HUDEP-2 (cell line): Measurements from ENCODE around the gene FAU.

Experiments
- DNase-seq, 76 experiments: peaks; one replicate each; lab custom pipeline; 2025; ENCODE audit not compliant: unreplicated experiment in 76 of 76; lab: John Stamatoyannopoulos, UW

Gene FAU

GRCh38 chr11:65083834-65084597, 37.9 kb downstream of the FAU start, which contains the start of the genes CDCA5 and ZFPL1:
TSS of gene CDCA5 (minus strand) at chr11:65084040. CDS start at chr11:65083978, 62 bp downstream.
TSS of gene ZFPL1 (plus strand) at chr11:65084222. CDS start at chr11:65084699, 477 bp downstream.
- peak in 74 of 76 experiments; percentile 46 to 96 (median 88) for DNase-seq

- no peak for DNase-seq
Measured at GRCh38 chr11:65083134-65083833, 38.6 kb downstream of the FAU start.

- no peak for DNase-seq
Measured at GRCh38 chr11:65078786-65079342, 43.1 kb downstream of the FAU start.

GRCh38 chr11:65078151-65078550, 43.8 kb downstream of the FAU start:
- peak in 39 of 76 experiments; percentile 4 to 66 (median 30) for DNase-seq

- DNase-seq = no peak
Measured at GRCh38 chr11:65077451-65077850, 44.5 kb downstream of the FAU start.

GRCh38 chr11:65072631-65072966, 49.3 kb downstream of the FAU start:
- no peak for DNase-seq

GRCh38 chr11:65071907-65072630, 49.9 kb downstream of the FAU start:
- DNase-seq = no peak
